ENCODE results near the gene NTHL1.

DNA sequence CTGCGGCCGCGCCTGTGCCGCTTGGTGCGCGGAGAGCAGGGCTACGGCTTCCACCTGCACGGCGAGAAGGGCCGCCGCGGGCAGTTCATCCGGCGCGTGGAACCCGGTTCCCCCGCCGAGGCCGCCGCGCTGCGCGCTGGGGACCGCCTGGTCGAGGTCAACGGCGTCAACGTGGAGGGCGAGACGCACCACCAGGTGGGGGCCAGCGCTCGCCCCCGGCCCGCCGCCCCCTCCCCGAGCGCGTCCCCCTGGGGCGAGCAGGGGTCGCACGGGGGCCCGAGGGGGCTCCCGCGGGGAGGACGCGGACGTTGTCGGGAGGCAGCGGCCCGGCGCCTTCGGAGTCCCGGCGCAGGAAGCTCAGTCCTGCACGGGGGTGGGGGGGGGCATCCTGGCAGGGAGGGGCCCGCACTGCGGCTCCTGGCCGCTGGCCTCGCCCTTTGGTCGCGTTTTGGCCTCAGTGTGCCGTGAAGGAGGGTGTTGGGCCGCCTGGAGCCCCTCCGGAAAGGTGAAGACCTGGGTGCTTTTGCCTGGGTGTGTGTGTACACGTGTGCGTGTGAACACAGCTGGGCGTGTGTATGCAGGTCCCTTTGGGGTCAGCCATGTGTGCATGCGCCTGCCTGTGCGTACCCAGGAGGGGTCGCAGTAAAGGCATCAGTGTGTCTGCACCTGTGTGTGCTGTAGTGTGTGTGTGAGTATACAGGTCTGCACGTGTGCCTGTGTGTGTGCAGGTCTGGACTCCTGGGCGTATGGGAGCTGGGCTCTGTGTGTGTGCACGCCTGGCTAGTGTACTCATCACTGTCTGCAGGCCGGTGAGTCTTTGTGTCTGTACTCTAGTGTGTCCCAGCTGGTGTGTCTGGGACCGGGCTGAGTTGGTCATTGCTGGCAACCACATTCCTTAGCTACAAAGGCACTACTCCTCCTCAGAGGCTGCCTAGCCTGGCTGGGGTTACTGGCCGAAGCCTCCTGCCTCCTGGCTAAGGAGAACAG lies 20.3 kb downstream of the NTHL1 start:
- no peak for TF ChIP-seq POLR2A (IDR thresholded peaks at IDR 0.05; ENCODE audit: low read depth, low read length)
- TF ChIP-seq, protein P1, sequence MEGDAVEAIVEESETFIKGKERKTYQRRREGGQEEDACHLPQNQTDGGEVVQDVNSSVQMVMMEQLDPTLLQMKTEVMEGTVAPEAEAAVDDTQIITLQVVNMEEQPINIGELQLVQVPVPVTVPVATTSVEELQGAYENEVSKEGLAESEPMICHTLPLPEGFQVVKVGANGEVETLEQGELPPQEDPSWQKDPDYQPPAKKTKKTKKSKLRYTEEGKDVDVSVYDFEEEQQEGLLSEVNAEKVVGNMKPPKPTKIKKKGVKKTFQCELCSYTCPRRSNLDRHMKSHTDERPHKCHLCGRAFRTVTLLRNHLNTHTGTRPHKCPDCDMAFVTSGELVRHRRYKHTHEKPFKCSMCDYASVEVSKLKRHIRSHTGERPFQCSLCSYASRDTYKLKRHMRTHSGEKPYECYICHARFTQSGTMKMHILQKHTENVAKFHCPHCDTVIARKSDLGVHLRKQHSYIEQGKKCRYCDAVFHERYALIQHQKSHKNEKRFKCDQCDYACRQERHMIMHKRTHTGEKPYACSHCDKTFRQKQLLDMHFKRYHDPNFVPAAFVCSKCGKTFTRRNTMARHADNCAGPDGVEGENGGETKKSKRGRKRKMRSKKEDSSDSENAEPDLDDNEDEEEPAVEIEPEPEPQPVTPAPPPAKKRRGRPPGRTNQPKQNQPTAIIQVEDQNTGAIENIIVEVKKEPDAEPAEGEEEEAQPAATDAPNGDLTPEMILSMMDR (conservative IDR thresholded peaks at IDR 0.05; ENCODE audit: low read depth, low read length), result no peak
- TF ChIP-seq CEBPB (IDR thresholded peaks at IDR 0.05; ENCODE audit: low read depth, low read length), result no peak
- no peak for TF ChIP-seq SMC3 (IDR thresholded peaks at IDR 0.05; ENCODE audit: low read depth, low read length)
- TF ChIP-seq BHLHE40 (IDR thresholded peaks at IDR 0.05; ENCODE audit: low read depth, low read length), result no peak
- TF ChIP-seq RFX5 (IDR thresholded peaks at IDR 0.05; ENCODE audit: low read depth, low read length), result no peak
- no peak for TF ChIP-seq NFE2L2 (IDR thresholded peaks at IDR 0.05; ENCODE audit: low read depth, low read length)
- no peak for TF ChIP-seq MAFK (IDR thresholded peaks at IDR 0.05; ENCODE audit: low read depth, low read length)
- TF ChIP-seq RAD21 (IDR thresholded peaks at IDR 0.05; ENCODE audit: low read length), result peak; percentile 12; the same call in 1 of the 2 replicates
- TF ChIP-seq, protein P2, sequence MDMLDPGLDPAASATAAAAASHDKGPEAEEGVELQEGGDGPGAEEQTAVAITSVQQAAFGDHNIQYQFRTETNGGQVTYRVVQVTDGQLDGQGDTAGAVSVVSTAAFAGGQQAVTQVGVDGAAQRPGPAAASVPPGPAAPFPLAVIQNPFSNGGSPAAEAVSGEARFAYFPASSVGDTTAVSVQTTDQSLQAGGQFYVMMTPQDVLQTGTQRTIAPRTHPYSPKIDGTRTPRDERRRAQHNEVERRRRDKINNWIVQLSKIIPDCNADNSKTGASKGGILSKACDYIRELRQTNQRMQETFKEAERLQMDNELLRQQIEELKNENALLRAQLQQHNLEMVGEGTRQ (IDR thresholded peaks at IDR 0.05; ENCODE audit: low read depth, low read length), result no peak
- TF ChIP-seq MAZ (IDR thresholded peaks at IDR 0.05; ENCODE audit: borderline replicate concordance, low read depth, low read length), result no peak; the same call in 1 of the 2 replicates
- no peak for TF ChIP-seq CHD1 (IDR thresholded peaks at IDR 0.05; ENCODE audit: low read depth, low read length)
- peak; percentile 53 for TF ChIP-seq RCOR1 (IDR thresholded peaks at IDR 0.05; ENCODE audit: insufficient replicate concordance, low read length)
